Right lobe of liver (tissue), 4 donors: Measurements from ENCODE around the gene TST.

Source experiments
- POLR2A ChIP-seq: fragments of 450-650 bp; IDR thresholded peaks from one replicate; pipeline ENCODE4 v1.6.1; 2017; ENCODE audit warnings: antibody characterized with exemption, mild to moderate bottlenecking
- TF ChIP-seq, protein P1 (sequence below), 4 donors: fragments of 200-600 bp in 3 of 4; fragments of 450-650 bp in 1 of 4; IDR thresholded peaks; one replicate each; pipeline versions ENCODE4 v1.5.1 to v1.8.0; 2016 to 2022; ENCODE audit warnings: antibody characterized with exemption in 4 of 4, mild to moderate bottlenecking in 2 of 4
- donor health status: DM: no; HTN: no; CAD: no.
- donor health status: DM: no; HTN: no; CAD: no.
- donor health status: DM: no; HTN: yes; CAD: no.

DNA sequence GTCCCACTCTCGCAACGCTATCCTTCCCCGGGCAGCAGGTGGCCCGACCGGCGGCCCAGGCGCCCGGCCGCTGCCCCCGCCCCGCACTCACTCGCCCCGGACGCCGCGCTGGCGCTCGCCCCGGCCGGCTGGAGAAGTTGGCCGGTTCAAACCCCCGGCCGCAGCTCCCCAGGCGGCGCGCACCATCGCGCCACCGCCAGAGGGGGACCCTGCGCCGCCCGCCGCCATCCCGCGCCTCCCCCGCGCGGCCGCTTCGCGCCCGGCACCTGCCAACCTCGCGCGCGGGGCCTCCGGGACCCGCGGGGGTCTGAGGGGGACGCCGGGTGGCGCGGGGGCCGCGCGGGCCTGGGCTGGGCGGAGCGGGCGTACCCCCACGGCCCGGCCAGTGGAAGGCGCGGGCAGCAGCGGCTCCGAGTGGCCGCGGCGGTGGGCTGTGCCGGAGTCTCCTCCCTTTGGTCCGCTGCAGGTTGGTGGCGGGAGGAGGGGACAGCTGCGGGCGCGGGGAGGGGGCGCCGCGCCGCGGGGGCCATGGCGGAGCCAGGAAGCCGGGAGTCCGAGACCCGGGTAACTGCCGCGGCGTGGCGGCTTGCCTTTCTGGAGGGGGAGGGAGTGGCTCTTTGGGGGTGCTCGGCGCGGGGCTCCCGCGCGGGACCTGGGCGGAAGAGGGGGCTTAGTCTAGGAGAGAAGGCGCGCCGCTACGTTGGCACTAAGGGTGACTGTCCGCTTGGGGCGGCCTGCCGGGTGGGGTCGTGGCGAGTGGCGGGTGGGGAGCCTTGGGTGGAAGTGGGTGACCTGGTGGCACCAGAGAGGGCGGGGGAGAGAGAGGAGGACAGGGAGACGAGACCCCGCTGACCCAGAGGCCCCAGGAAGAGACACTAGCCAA is at the start of gene TST, which contains the start of gene MPST:
- TF ChIP-seq, protein P1, sequence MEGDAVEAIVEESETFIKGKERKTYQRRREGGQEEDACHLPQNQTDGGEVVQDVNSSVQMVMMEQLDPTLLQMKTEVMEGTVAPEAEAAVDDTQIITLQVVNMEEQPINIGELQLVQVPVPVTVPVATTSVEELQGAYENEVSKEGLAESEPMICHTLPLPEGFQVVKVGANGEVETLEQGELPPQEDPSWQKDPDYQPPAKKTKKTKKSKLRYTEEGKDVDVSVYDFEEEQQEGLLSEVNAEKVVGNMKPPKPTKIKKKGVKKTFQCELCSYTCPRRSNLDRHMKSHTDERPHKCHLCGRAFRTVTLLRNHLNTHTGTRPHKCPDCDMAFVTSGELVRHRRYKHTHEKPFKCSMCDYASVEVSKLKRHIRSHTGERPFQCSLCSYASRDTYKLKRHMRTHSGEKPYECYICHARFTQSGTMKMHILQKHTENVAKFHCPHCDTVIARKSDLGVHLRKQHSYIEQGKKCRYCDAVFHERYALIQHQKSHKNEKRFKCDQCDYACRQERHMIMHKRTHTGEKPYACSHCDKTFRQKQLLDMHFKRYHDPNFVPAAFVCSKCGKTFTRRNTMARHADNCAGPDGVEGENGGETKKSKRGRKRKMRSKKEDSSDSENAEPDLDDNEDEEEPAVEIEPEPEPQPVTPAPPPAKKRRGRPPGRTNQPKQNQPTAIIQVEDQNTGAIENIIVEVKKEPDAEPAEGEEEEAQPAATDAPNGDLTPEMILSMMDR (IDR thresholded peaks at IDR 0.05), result peak in 1 of 4 donors; percentile 64
- peak; percentile 94 for TF ChIP-seq POLR2A
